ENCODE data around the gene DRAM1. TPM values are rescaled to one million over a fixed set of nuclear protein-coding genes. Genes with fewer than 3 reads are reported as not detected.
"Not testable (repeated sequence)": the region's sequence is repeated elsewhere in the genome, so short reads cannot be mapped to it uniquely, and the experiment has no call there.

Gene DRAM1
- total RNA-seq, 3 donors from 2014 or later (not counting 1 experiment from before 2014, with no cell fraction given): 9.8 to 10.5 (median 10.0) TPM

DNA sequence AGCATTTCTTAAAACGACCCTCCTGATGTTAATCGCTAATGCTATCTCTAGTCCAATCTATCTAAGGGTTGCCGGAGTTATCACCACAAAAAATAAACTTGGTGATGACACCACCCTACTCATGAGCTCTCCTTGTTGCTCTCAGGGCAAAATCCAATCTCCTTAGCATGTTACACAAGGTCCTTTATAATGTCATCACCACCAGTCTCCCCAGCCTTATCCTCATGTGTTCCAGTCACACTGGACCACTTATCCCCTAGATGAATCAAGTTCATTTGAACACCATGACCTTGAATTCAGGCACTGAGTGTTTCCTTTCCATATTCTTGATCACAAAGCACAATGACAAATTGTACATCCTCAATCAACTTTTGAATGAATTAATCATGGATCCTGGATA lies 19.0 kb upstream of the DRAM1 start:
- no peaks in the 10 kb centered on the region for H3K4me1 ChIP-seq (ENCODE audit: control insufficient read depth, insufficient read depth, low read length)
- H3K27me3 Mint-ChIP-seq (ENCODE audit: low read depth in 2 of 2): no peaks in the 10 kb centered on the region

DNA sequence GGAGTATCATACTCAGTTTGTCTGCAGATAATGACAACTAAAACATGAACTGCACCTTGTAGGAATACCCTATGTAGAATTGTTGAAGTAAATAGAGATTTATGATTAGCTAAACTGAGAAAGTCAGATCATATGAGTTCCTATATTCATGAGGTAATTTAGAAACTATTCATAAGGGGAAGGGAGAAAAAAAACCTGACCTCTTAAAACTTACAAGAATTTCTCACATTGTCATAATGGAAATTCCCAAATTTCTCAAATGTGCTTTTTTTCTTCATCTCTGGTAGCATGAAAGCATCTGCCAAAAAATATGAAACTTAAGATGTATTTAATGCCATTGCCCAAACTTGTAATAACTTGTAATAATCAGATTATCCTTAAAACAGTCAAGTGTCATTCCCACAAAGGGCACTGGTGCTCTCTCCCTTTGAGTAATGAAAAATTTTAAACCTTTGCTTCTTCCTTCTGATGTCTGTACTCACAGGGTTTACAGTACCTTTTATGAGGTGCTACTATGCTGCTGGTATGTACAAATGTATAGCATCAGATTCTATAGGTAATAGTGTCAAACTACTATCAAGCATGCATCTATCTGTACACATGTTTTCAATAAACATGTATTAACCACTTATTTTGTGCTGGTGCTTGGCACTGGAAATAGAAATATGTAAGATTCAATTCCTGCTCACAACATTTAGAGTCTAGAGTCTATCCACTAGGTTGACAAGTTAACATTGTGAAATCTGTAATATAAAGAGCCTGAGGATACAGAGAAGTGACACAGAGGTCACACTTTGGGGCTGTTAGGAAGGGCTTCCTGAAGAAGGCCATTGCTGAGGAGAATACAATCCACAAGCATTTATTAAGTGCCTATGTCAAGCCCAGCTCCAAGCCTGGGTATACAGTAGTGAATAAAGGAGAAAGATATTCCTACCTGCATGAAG lies 17.4 kb upstream of the DRAM1 start:
- Histone ChIP-seq H3K9me3 (ENCODE audit: control insufficient read depth, insufficient read depth, low read length) (no peaks in the 10 kb centered on the region), H3K27me3 (ENCODE audit: control insufficient read depth, insufficient read depth, low read length) (no peaks in the 10 kb centered on the region), H3K27ac (ENCODE audit: low read length) (no peak overlapping the region), H3K4me3 (ENCODE audit: low read length) (no peak overlapping the region), H3K36me3 (ENCODE audit: control insufficient read depth, insufficient read depth, low read length) (no peaks in the 10 kb centered on the region), H3K4me1 (ENCODE audit: control insufficient read depth, insufficient read depth, low read length) (no peaks in the 10 kb centered on the region)
- Mint-ChIP-seq H3K27ac (no peak overlapping the region), H3K36me3 (no peaks in the 10 kb centered on the region), H3K27me3 (ENCODE audit: low read depth in 2 of 2) (no peaks in the 10 kb centered on the region), H3K4me3 (no peak overlapping the region), H3K4me1 (peaks cover 6% of the 10 kb centered on the region in 2 donors), H3K9me3 (no peaks in the 10 kb centered on the region)
- TF ChIP-seq, protein P1, sequence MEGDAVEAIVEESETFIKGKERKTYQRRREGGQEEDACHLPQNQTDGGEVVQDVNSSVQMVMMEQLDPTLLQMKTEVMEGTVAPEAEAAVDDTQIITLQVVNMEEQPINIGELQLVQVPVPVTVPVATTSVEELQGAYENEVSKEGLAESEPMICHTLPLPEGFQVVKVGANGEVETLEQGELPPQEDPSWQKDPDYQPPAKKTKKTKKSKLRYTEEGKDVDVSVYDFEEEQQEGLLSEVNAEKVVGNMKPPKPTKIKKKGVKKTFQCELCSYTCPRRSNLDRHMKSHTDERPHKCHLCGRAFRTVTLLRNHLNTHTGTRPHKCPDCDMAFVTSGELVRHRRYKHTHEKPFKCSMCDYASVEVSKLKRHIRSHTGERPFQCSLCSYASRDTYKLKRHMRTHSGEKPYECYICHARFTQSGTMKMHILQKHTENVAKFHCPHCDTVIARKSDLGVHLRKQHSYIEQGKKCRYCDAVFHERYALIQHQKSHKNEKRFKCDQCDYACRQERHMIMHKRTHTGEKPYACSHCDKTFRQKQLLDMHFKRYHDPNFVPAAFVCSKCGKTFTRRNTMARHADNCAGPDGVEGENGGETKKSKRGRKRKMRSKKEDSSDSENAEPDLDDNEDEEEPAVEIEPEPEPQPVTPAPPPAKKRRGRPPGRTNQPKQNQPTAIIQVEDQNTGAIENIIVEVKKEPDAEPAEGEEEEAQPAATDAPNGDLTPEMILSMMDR (IDR thresholded peaks at IDR 0.05): no peak
- DNase-seq (no peak), ATAC-seq (no peak)
- intact Hi-C loops (cut with micrococcal nuclease): no loop called here

More for the DNA sequence above, 19.0 kb upstream of the DRAM1 start:
- H3K4me3 Mint-ChIP-seq: no peak overlapping the region
- no peaks in the 10 kb centered on the region for H3K36me3 ChIP-seq (ENCODE audit: control insufficient read depth, insufficient read depth, low read length)
- H3K27ac Mint-ChIP-seq: no peak overlapping the region
- no peaks in the 10 kb centered on the region for H3K9me3 Mint-ChIP-seq
- intact Hi-C loops (cut with micrococcal nuclease): no loop called here
- no peaks in the 10 kb centered on the region for H3K9me3 ChIP-seq (ENCODE audit: control insufficient read depth, insufficient read depth, low read length)
- peaks cover 6 to 11% of the 10 kb centered on the region in 2 donors for H3K4me1 Mint-ChIP-seq
- DNase-seq (no peak), ATAC-seq (no peak)
- WGBS (ENCODE audit: insufficient coverage): 98% methylated on average over 3 of the region's 3 CpGs
- TF ChIP-seq, protein P1 (IDR thresholded peaks at IDR 0.05): no peak
- no peak overlapping the region for H3K4me3 ChIP-seq (ENCODE audit: low read length)
- no peak overlapping the region for H3K27ac ChIP-seq (ENCODE audit: low read length)
- H3K27me3 ChIP-seq (ENCODE audit: control insufficient read depth, insufficient read depth, low read length): no peaks in the 10 kb centered on the region
- no peaks in the 10 kb centered on the region for H3K36me3 Mint-ChIP-seq

DNA sequence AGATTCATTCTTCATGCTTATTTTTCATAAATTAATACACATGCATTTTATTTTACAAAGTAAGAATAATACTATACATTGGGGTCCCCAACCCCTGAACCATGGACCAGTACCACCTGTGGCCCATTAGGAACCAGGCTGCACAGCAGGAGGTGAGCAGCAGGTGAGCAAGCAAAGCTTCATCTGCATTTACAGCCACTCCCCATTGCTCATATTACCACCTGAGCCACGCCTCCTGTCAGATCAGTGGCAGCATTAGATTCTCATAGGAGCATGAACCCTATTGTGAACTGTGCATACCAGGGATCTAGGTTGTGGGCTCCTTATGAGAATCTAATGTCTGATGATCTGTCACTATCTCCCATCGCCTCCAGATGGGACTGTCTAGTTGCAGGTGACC lies 15.7 kb upstream of the DRAM1 start:
- not testable (repeated sequence) for H3K27ac Mint-ChIP-seq; H3K27ac ChIP-seq (ENCODE audit: low read length)

DNA sequence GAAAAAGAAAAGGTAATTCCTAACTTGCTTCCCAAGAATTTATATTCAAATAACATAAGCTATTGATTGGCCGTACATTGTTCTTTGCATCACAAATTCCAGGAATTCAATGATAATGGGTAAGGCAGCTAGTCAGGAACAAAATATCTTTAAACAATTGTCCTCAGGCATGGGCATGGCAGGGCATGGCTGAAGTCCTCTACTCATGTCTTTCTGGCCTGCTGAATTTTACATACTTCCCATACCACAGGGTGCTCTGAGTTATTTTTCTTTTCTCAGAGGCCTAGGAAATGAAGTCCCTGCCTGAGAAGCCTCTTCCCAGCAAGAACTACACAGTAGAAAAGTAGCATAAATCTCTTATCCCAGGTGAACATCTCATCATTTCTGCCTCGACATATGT lies 15.1 kb upstream of the DRAM1 start:
- Mint-ChIP-seq H3K9me3 (no peaks in the 10 kb centered on the region), H3K27me3 (ENCODE audit: low read depth in 2 of 2) (peaks cover 0 to 5% of the 10 kb centered on the region in 2 donors), H3K36me3 (no peaks in the 10 kb centered on the region), H3K4me1 (no peaks in the 10 kb centered on the region), H3K4me3 (no peak overlapping the region), H3K27ac (no peak overlapping the region)
- ATAC-seq: no peak
- Histone ChIP-seq H3K9me3 (ENCODE audit: control insufficient read depth, insufficient read depth, low read length) (no peaks in the 10 kb centered on the region), H3K27ac (ENCODE audit: low read length) (no peak overlapping the region), H3K27me3 (ENCODE audit: control insufficient read depth, insufficient read depth, low read length) (no peaks in the 10 kb centered on the region), H3K4me3 (ENCODE audit: low read length) (no peak overlapping the region), H3K36me3 (ENCODE audit: control insufficient read depth, insufficient read depth, low read length) (no peaks in the 10 kb centered on the region), H3K4me1 (ENCODE audit: control insufficient read depth, insufficient read depth, low read length) (no peaks in the 10 kb centered on the region)
- 100% methylated on average over 2 of the region's 2 CpGs for WGBS (ENCODE audit: insufficient coverage)
- no peak for DNase-seq
- intact Hi-C loops (cut with micrococcal nuclease): no loop called here
- TF ChIP-seq, protein P1 (IDR thresholded peaks at IDR 0.05): no peak

More for the DNA sequence above, 15.7 kb upstream of the DRAM1 start:
- H3K36me3 Mint-ChIP-seq; DNase-seq; H3K36me3 ChIP-seq (ENCODE audit: control insufficient read depth, insufficient read depth, low read length); H3K27me3 Mint-ChIP-seq (ENCODE audit: low read depth in 2 of 2); ATAC-seq; H3K9me3 Mint-ChIP-seq; H3K4me3 Mint-ChIP-seq; H3K27me3 ChIP-seq (ENCODE audit: control insufficient read depth, insufficient read depth, low read length); H3K4me1 ChIP-seq (ENCODE audit: control insufficient read depth, insufficient read depth, low read length); H3K4me3 ChIP-seq (ENCODE audit: low read length); intact Hi-C loops (cut with micrococcal nuclease); H3K9me3 ChIP-seq (ENCODE audit: control insufficient read depth, insufficient read depth, low read length); H3K4me1 Mint-ChIP-seq: not testable (repeated sequence)
- 71% methylated on average over 1 of the region's 2 CpGs for WGBS (ENCODE audit: insufficient coverage)
